Measurements from ENCODE around the gene FSTL4. TPM values are rescaled to one million over a fixed set of nuclear protein-coding genes. Genes with fewer than 3 reads are reported as not detected.

FSTL4 gene
- total and polyA plus RNA-seq, 4 donors: 0.08 to 1.4 (median 0.31) TPM

DNA sequence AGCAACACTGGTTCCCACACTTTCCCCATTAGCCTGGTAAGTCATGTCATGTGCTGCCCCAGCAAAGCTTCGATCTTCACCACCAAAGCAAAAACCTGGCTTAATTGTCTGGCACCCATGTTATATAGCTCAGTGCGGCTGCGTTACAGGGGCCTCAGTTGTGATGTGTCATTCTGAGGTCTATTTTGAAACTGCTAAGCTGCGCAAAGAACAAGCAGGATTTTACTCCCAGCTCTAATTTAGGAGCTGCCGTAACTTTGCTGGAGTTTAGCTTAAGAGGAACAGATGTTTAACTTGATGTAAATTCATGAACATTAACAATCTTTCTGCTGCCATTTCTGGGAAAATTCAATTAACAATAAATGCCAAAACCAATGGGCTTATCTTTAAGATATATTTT, 286.5 kb downstream of the FSTL4 start:
- 90% methylated on average over 5 of the region's 5 CpGs for WGBS, 2 donors
- no peaks in the 10 kb centered on the region for H3K36me3 ChIP-seq (ENCODE audit: control insufficient read depth in 4 of 4, insufficient read depth in 4 of 4, low read length in 4 of 4)
- H3K4me3 ChIP-seq: no peak overlapping the region
- TF ChIP-seq, protein P1, sequence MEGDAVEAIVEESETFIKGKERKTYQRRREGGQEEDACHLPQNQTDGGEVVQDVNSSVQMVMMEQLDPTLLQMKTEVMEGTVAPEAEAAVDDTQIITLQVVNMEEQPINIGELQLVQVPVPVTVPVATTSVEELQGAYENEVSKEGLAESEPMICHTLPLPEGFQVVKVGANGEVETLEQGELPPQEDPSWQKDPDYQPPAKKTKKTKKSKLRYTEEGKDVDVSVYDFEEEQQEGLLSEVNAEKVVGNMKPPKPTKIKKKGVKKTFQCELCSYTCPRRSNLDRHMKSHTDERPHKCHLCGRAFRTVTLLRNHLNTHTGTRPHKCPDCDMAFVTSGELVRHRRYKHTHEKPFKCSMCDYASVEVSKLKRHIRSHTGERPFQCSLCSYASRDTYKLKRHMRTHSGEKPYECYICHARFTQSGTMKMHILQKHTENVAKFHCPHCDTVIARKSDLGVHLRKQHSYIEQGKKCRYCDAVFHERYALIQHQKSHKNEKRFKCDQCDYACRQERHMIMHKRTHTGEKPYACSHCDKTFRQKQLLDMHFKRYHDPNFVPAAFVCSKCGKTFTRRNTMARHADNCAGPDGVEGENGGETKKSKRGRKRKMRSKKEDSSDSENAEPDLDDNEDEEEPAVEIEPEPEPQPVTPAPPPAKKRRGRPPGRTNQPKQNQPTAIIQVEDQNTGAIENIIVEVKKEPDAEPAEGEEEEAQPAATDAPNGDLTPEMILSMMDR (IDR thresholded peaks at IDR 0.05; ENCODE audit: control extremely low read depth, extremely low read depth): no peak
- no peaks in the 10 kb centered on the region for H3K9me3 ChIP-seq (ENCODE audit: control insufficient read depth in 4 of 4, insufficient read depth in 3 of 4, low read length in 3 of 4)
- no peaks in the 10 kb centered on the region for H3K27me3 ChIP-seq (ENCODE audit: control insufficient read depth in 3 of 3, insufficient read depth in 3 of 3, low read length in 2 of 3)
- ATAC-seq (ENCODE audit: insufficient read depth, low FRiP score) (no peak), DNase-seq (no peak)
- peaks cover 0 to 3% (median 0%) of the 10 kb centered on the region in 5 donors for H3K4me1 ChIP-seq (ENCODE audit: control insufficient read depth in 5 of 5, insufficient read depth in 5 of 5, low read length in 5 of 5)
- no peak overlapping the region for H3K9ac ChIP-seq (ENCODE audit: insufficient read depth in 1 of 2, low read length in 2 of 2)
- no peak overlapping the region for H3K27ac ChIP-seq (ENCODE audit: low read depth in 1 of 2, low read length in 1 of 2)

DNA sequence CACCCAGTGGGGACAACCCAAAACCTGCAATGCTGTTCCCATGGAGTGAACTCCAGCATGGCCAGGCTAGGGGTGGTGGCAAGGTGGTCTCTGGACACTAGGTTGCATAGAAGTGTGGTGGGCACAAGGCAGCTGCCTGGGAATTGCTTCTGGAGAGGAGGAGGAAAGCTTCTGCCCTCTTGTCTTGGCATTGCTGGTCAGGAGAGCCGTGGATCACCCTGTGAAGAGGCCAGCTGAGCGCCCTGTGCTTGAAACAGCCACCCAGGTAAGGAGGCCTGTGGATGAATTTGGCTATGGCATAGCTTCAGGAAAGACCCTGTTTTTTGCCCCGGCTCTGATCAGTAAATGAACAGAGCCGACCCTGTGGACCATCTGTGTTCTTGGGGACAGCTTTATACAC, 287.4 kb downstream of the FSTL4 start:
- 92 to 94% methylated on average over 4 of the region's 4 CpGs for WGBS, 2 donors
- H3K27ac ChIP-seq (ENCODE audit: low read depth in 1 of 2, low read length in 1 of 2): no peak overlapping the region
- H3K9me3 ChIP-seq (ENCODE audit: control insufficient read depth in 4 of 4, insufficient read depth in 3 of 4, low read length in 3 of 4): no peaks in the 10 kb centered on the region
- no peak for ATAC-seq (ENCODE audit: insufficient read depth, low FRiP score)
- no peaks in the 10 kb centered on the region for H3K36me3 ChIP-seq (ENCODE audit: control insufficient read depth in 4 of 4, insufficient read depth in 4 of 4, low read length in 4 of 4)
- no peak overlapping the region for H3K4me3 ChIP-seq
- peaks cover 0 to 3% (median 0%) of the 10 kb centered on the region in 5 donors for H3K4me1 ChIP-seq (ENCODE audit: control insufficient read depth in 5 of 5, insufficient read depth in 5 of 5, low read length in 5 of 5)
- TF ChIP-seq, protein P1 (IDR thresholded peaks at IDR 0.05; ENCODE audit: control extremely low read depth, extremely low read depth): no peak
- no peak overlapping the region for H3K9ac ChIP-seq (ENCODE audit: insufficient read depth in 1 of 2, low read length in 2 of 2)
- no peak for DNase-seq
- H3K27me3 ChIP-seq (ENCODE audit: control insufficient read depth in 3 of 3, insufficient read depth in 3 of 3, low read length in 2 of 3): no peaks in the 10 kb centered on the region

DNA sequence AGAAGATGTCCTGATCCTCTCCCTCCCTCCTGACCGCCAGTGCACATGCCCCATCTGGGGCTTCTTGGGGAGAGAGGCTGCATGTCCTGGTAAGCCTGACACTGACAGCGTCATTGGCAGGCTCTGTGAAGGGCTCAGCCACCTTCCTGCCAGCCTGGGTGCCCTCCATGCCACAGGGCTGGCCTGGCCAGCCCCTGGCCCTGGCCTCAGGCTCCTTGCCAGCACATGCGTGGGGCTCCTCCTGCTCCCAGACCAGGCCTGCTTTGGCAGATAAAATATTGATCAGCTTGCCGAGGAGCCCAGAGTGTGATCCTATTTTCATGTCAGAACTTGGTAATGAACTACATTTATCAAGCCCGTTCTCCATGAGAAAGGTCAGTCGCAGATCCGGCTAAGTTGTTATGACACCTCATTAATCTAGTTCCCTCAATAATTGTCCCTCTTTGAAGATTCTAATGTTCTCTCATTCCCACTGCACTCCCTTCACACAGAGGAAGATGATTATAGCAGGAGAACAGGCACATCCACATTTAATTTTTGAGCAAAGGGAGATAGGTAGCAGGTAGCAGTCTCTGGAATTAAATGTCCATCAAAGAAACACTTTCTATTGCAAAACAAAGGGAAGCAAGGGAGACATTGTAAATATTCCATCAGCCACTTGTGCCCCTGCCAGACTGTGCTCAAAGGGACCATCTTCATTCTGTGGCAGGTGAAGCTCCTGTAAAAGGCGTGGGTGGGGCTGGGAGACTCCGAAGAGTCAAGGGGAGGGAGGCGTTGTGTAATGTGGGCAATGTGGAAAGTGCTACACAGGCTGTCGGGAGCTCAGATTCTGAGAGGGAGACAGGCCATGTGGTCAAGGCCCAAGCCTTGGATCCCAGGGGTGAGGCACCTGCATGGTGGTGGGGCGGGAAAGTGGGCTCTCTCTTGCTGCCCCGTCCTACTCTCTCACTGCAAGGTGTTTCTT, 288.6 kb downstream of the FSTL4 start:
- Histone ChIP-seq H3K4me1 (ENCODE audit: control insufficient read depth in 5 of 5, insufficient read depth in 5 of 5, low read length in 5 of 5) (peaks cover 0 to 3% (median 0%) of the 10 kb centered on the region in 5 donors), H3K36me3 (ENCODE audit: control insufficient read depth in 4 of 4, insufficient read depth in 4 of 4, low read length in 4 of 4) (no peaks in the 10 kb centered on the region), H3K27ac (ENCODE audit: low read depth in 1 of 2, low read length in 1 of 2) (no peak overlapping the region), H3K27me3 (ENCODE audit: control insufficient read depth in 3 of 3, insufficient read depth in 3 of 3, low read length in 2 of 3) (no peaks in the 10 kb centered on the region), H3K9ac (ENCODE audit: insufficient read depth in 1 of 2, low read length in 2 of 2) (no peak overlapping the region), H3K9me3 (ENCODE audit: control insufficient read depth in 4 of 4, insufficient read depth in 3 of 4, low read length in 3 of 4) (no peaks in the 10 kb centered on the region), H3K4me3 (no peak overlapping the region)
- no peak for DNase-seq
- 63 to 79% methylated on average over 13 of the region's 13 CpGs for WGBS, 2 donors
- TF ChIP-seq, protein P1 (IDR thresholded peaks at IDR 0.05; ENCODE audit: control extremely low read depth, extremely low read depth): no peak
- ATAC-seq (ENCODE audit: insufficient read depth, low FRiP score): no peak
